ENCODE results near the gene NCMAP. TPM values are rescaled to one million over a fixed set of nuclear protein-coding genes. Genes with fewer than 3 reads are reported as not detected.

NCMAP gene
- total RNA-seq, 1 donor from 2014 or later = 2.1 TPM

GRCh38 chr1:24588573-24588972 lies 32.7 kb downstream of the NCMAP start:
- TF ChIP-seq CTCF (conservative IDR thresholded peaks at IDR 0.05) = no peak
- Mint-ChIP-seq H3K36me3 (no peaks in the 10 kb centered on the region), H3K4me3 (no peak overlapping the region), H3K27ac (no peak overlapping the region), H3K27me3 (peaks cover 11% of the 10 kb centered on the region), H3K9me3 (no peaks in the 10 kb centered on the region), H3K4me1 (ENCODE audit: unreplicated experiment) (no peaks in the 10 kb centered on the region)
- no peak for DNase-seq (ENCODE audit: extremely low spot score, unreplicated experiment)

GRCh38 chr1:24589200-24589599 lies 33.3 kb downstream of the NCMAP start:
- Mint-ChIP-seq H3K9me3 (no peaks in the 10 kb centered on the region), H3K27me3 (peaks cover 11% of the 10 kb centered on the region), H3K4me1 (ENCODE audit: unreplicated experiment) (peaks cover 1% of the 10 kb centered on the region), H3K36me3 (no peaks in the 10 kb centered on the region), H3K4me3 (no peak overlapping the region), H3K27ac (no peak overlapping the region)
- no peak for DNase-seq (ENCODE audit: extremely low spot score, unreplicated experiment)
- TF ChIP-seq CTCF (conservative IDR thresholded peaks at IDR 0.05) = no peak

- peaks cover 6% of the 10 kb centered on the region for H3K4me1 Mint-ChIP-seq (ENCODE audit: unreplicated experiment)
- no peak overlapping the region for H3K4me3 Mint-ChIP-seq
- no peaks in the 10 kb centered on the region for H3K9me3 Mint-ChIP-seq
These were observed 35.9 kb downstream of the NCMAP start for GRCh38 chr1:24591781-24592180.

GRCh38 chr1:24594328-24594598 lies 38.4 kb downstream of the NCMAP start:
- H3K4me3 Mint-ChIP-seq = peak overlapping the region; percentile 50
- H3K9me3 Mint-ChIP-seq = no peaks in the 10 kb centered on the region
- H3K27ac Mint-ChIP-seq = peak overlapping the region; percentile 86
- TF ChIP-seq CTCF (conservative IDR thresholded peaks at IDR 0.05) = no peak
- H3K4me1 Mint-ChIP-seq (ENCODE audit: unreplicated experiment) = peaks cover 6% of the 10 kb centered on the region
- no peak for DNase-seq (ENCODE audit: extremely low spot score, unreplicated experiment)
- H3K27me3 Mint-ChIP-seq = no peaks in the 10 kb centered on the region
- H3K36me3 Mint-ChIP-seq = no peaks in the 10 kb centered on the region

More at GRCh38 chr1:24591781-24592180, 35.9 kb downstream of the NCMAP start:
- DNase-seq (ENCODE audit: extremely low spot score, unreplicated experiment) = no peak
- Mint-ChIP-seq H3K27me3 (no peaks in the 10 kb centered on the region), H3K27ac (no peak overlapping the region), H3K36me3 (no peaks in the 10 kb centered on the region)
- TF ChIP-seq CTCF (conservative IDR thresholded peaks at IDR 0.05) = no peak

- DNase-seq (ENCODE audit: extremely low spot score, unreplicated experiment) = no peak
- peaks cover 6% of the 10 kb centered on the region for H3K4me1 Mint-ChIP-seq (ENCODE audit: unreplicated experiment)
- H3K27ac Mint-ChIP-seq = no peak overlapping the region
- no peaks in the 10 kb centered on the region for H3K36me3 Mint-ChIP-seq
- no peak for TF ChIP-seq CTCF (conservative IDR thresholded peaks at IDR 0.05)
- no peak overlapping the region for H3K4me3 Mint-ChIP-seq
- H3K9me3 Mint-ChIP-seq = no peaks in the 10 kb centered on the region
- H3K27me3 Mint-ChIP-seq = peaks cover 2% of the 10 kb centered on the region
These were observed 40.6 kb downstream of the NCMAP start for GRCh38 chr1:24596401-24596880.

GRCh38 chr1:24599265-24599664 lies 43.4 kb downstream of the NCMAP start:
- DNase-seq (ENCODE audit: extremely low spot score, unreplicated experiment) = no peak
- Mint-ChIP-seq H3K4me3 (no peak overlapping the region), H3K27me3 (peaks cover 2% of the 10 kb centered on the region), H3K27ac (no peak overlapping the region), H3K4me1 (ENCODE audit: unreplicated experiment) (peaks cover 4% of the 10 kb centered on the region), H3K36me3 (no peaks in the 10 kb centered on the region), H3K9me3 (no peaks in the 10 kb centered on the region)
- TF ChIP-seq CTCF (conservative IDR thresholded peaks at IDR 0.05) = no peak

Data from type B pancreatic cell (in vitro differentiated cells).